Activated CD4-positive, alpha-beta T cell treated with anti-CD3 and anti-CD28 coated beads, Interleukin-2, amount 50 U/mL, for 4 hours (primary cell): ENCODE data around the gene RNF115.
"Not testable (repeated sequence)": the region's sequence is repeated elsewhere in the genome, so short reads cannot be mapped to it uniquely, and the experiment has no call there.

Experiments used
- DNase-seq, 2 experiments: peaks; one replicate each; pipeline ENCODE4 v3.0.0-alpha.2; 2020

RNF115 gene

DNA sequence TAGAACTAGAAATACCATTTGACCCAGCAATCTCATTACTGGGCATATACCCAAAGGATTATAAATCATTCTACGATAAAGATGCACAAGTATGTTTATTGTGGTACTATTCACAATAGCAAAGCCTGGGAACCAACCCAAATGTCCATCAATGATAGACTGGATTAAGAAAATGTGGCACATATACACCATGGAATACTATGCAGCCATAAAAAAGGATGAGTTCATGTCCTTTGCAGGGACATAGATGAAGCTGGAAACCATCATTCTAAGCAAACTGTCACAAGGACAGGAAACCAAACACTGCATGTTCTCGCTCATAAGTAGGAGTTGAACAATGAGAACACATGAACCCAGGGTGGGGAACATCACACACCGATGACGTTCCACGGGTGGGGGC is 97.7 kb downstream of the RNF115 start:
- DNase-seq: not testable (repeated sequence)

DNA sequence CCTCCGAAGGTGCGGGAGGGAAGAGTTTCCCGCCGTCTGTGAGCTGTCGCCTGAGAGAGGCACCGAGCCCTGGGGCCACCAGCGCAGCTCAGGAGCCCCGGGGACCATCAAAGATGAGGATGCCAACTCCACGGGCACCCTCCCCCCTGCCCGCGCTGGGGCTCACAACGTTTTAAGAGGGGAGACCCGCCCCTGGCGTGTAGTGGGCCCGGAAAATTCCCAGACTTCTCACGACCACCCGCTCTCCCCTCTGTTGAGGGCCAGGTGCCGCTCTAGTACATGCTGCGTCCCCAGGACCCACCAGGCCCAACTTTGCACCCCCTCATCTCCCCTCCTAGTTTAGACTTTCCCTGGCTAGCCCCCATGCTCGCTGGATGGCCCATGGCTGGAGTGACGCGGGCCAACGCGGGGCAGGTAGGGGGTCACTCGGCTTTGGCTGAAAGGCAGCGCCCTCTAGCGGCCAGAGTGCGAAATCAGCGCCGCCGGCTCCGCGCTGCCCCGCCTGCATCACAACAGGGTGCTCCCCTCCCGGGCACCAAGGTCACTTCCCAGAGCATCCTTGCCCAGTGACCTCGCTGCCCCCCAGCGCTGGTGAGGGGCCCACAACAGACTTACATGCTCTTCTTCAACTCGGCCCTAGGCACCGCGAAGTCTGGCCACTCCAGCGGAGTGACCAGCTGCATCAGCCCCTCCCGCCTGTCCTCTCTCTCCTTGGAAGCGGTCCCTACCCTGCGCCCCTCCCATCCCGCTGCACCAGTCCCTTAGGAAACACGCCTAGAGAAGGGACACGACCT is 102.8 kb downstream of the RNF115 start:
- DNase-seq: peak; percentile 49 to 51

DNA sequence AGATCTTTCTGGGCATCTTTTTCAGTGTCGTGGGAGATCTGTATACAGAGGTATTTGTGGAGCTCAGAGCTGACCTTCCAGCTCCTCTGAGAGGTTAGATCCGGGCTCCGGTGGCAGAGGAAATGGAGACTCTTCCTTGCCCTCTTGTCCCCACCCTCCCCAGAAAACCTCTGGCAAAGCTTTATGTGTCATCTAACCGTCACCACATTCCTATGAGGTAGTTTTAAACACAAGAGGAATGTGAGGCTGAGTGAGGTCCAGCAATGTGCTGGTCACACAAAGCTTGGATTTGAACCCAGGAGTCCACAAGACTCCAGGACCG is 103.4 kb downstream of the RNF115 start:
- no peak for DNase-seq

DNA sequence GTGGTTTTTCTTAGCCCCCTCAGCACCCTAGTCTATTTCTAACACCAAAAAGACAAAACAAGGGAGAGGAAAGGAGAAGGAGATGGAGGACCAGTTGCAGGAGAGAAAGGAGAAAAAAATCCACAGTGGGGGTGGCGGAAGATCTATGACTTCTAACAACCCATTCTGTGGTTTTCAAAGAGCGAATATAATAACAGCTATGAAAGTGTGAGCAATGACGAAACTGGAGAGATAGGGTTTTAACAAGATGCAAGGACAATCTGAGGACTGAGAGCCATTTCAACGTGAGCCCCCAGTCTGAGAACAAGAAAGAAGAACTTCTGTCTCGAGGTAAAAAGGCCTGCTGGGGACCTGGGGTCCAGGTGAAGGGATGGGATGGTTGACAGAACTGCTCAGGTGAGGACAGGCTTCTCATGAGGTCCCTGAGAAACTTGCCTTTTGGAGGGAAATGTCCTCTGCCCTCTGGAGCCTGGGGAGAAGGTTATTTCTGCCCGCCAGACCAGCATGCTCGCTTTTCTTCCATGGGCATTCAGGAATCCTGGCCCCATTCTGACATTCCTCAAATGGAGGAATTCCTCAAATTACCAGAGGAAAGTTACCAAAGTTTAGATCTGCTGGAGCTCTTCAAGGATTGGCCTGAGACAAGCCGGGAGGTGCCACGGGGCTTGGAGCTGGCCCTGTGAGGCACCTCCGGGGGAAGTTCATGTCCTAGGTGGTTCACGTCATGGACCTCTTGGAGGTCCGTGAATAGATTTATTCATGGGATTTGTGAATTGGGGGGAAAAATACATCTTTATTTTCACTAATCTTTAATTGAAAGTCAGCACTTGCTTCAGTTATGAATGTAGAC is 104.4 kb downstream of the RNF115 start, which contains the start of gene CD160:
Gene CD160, plus strand, starts transcription at position 270 of the 850 bp plus-strand sequence. CDS start 8,829 bp downstream, outside the sequence.
- no peak for DNase-seq

DNA sequence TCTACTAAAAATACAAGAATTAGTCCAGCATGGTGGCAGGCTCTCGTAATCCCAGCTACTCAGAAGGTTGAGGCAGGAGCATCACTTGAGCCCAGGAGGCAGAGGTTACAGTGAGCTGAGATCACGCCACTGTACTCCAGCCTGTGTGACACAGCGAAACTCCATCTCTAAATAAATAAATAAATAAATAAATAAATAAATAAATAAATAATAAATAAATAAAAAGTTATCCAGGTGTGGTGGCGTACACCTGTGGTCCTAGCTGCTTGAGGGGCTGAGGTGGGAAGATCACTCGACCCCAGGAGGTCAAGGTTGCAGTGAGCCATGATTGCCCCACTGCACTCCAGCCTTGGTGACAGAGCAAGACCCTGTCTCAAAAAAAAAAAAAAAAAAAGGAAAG is 105.4 kb downstream of the RNF115 start:
- not testable (repeated sequence) for DNase-seq

DNA sequence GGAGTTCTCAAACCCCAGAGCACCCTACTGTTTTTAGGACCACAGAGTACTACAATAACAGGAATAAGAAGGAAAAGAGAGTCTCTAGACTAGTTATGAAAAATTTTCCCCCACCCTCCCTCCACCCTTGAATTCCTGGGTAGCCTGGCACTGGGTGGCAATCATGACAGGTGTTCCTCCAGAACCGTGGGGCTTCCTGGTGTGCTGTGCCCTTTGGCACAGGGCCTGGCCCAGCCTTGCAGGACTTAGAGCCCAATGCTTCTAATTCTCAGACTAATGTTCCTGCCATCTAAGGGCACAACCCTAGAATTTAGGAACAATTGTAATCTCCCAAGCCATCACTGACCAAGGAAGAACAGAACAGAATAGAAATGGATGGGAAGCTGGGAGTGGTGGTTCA is 106.1 kb downstream of the RNF115 start:
- DNase-seq: no peak

DNA sequence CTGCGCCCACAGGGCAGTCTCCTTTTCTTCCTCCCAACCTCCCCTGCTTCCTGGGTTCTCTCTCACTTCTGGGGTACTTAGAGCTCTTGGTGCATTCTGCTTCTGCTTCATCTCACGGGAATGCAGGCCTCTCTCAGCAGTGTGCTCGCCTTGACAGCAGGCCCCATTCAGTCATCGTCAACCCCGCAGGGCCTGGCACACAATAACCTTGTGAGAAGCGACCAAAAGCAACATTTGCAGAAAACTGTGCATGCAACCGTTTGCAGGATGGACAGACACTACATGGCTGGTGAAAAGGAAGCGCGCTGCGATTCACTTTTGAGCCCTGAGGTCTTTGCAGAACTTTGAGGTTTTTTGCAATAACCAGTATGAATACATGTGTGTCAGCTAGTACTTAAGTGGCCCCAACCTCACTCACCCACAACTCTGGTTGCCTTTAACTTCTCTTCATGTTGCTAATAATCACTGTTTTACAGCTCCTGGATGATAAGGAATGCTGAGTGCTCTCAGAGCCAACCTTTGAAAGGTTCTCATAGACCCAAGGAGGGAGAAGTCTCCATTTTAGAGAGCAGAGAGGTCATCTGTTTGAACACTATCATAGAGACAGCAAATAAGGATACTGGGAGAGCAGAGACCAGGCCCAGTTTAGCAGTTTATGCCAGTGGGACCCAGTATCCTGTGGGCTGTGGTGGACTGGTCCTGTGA is 107.1 kb downstream of the RNF115 start:
- DNase-seq: no peak

DNA sequence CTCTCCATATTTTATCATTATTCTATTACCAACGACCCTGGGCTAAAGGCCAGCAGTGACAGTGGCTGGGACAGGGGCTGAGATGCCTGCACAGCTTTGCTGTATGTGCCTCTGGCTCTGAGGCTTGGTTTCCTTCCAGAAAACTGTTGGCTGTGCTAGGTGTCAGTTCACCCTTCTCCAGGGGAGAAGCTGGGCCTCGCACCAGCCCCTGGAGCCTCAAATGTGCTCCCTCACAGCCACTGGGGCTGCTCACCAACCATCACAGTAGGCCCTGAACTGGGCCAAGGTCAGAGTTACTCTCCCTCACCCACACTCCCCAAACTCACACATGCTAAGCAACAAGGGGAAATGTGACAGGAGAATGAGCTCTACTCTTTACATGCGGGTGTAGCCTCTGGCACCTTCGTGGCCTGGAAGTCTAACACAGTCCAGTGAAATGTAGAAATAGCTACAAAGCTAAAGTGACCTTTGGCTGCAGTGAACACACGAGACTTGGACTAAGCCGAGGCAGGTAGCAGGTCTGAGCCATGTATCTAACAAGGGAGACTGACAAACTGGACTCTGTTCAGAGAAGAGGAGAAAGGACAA is 109.3 kb downstream of the RNF115 start:
- DNase-seq: no peak

DNA sequence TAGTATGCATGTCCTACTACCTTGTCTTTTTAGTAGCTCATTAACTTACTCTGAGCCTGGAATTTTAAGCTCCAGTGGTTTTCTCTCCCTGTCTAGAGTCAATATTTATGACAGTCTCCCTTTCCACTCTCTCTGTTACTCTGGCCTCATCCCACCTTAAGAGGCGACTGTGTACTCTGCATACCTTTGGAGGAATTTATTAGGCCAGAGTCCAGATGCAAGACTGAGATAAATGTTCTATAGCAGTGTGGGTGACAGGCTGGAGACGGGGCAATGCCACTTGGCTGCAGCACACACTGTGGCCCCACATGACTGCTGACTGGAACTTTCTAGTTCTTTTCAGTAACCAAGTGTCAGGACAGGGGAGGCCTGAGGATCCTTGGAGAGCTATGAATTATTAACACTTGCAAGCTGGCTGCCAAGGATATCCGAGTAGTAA is 112.7 kb downstream of the RNF115 start:
- no peak for DNase-seq

DNA sequence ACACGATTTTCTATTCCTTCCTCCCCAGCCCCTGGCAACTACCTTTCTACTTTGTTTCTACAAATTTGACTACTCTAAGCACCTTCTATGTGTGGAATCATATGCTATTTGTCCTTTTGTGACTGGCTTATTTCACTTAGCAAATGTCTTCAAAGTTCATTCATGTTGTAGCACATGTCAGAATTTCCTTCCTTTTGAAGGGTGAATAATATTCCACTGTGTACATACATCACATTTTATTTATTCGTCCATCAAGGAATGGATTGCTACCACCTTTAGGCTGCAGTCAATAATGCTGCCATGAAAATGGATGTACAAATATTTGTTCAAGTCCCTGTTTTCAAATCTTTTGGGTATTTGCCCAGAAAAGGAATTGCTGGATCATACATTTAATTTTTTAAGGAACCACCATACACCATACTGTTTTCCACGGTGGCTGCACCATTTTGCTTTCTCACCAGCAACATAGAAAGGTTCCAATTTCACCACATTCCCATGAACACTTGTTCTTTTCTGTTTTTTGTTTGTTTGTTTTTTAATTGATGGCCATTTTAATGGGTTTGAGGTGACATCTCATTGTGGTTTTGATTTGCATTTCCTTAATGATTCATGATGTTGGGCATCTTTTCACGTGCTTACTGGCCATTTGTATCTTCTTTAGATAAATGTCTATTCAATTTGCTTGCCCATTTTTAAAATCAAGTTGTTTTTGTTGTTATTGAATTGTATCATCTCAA is 113.4 kb downstream of the RNF115 start:
- no peak for DNase-seq

DNA sequence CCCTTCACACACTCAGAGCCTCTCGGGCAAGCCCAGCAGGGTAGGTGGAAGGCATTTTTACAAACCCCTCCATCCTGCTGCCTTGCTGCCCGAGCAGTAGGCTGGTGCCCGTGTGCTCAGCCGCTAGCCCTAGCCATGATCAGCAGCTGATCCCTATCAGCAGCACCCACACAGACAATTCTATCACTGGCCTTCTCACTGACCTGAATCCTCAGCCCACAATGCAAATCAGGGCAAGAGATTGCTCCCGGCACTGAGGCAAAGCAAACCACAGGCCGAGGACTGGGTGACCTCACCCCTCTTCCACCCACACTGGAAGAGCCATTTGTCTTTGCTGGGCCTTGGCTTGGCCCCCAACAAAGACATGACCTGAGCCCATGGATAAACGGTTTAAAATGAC is 115.8 kb downstream of the RNF115 start:
- DNase-seq: no peak

DNA sequence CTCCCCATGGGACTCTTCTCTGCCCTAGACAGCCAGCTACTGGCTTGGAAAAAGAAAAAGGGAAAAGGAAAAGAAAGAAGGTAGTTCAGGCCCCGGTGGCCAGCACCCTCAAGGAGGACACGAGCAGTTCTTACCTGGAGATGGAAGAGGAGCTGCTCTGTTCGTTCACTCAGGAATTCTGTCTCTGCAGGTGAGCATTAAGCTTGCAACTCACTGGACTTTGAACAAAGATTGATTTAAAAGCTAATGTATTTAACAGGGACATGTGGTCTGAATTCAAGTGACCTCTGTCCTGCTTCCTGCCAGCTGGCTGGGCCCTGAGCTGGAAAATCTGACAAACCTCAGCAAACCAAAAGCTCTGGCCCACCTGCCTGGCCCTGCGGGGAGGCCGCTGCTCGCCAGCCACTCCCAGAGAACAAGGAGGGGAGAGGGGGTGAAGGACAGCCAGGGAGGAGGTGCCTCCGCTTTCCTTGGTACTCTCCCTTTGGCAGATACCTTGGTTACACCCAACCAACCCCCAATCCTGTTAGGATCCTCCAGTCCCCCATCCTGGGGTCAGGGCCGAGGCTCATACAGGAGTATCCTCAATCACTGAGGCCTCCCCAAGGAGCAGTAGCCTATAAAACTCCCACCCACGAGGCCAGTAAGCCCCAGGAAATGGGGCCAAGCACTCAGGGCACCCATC is 116.6 kb downstream of the RNF115 start, which contains the start of gene PDZK1:
Gene PDZK1, minus strand, starts transcription at position 186 of the 685 bp plus-strand sequence. CDS start 19,347 bp downstream, outside the sequence.
- no peak for DNase-seq

DNA sequence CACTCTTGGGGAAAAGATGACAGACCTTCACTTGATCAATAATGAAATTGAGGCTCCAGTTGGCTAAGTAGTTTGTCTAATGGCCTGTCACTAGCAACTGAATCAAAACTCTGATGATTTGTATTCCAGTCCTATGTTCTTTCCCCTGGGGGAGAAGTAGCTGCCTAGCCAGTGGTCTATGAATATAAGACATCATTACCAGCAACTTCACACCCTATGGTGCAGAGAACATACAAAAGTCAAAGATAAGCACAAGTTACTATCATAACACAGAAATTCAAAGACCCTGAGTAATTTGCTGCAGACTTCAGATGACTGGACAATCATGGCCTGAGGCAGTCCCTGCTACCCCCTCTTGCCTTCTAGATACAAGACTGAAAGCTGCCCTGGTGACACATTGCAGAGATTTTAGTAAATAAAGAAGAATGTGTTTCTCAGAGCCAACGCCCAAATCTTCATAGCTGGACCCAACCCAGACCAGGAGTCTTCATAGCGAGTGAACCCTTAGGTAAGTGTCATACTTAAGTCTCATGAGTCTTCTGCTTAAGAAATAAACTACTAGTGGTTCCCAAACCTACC is 117.7 kb downstream of the RNF115 start:
- DNase-seq: no peak

DNA sequence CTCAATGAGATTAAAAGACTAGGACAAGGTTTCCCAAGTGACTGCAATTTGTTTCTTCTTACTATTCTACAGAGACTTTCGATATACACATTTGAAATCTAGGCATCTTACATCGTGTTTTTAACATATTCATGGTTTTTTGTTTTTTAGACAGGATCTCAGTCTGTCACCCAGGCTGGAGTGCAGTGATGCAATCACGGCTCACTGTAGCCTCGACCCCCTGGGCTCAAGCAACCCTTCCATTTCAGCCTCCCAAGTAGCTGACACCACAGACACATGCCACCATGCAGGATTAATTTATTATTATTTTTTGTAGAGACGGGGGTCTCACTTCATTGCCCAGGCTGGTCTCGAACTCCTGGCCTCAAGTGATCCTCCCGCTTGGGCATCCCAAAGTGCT is 118.3 kb downstream of the RNF115 start:
- no peak for DNase-seq

DNA sequence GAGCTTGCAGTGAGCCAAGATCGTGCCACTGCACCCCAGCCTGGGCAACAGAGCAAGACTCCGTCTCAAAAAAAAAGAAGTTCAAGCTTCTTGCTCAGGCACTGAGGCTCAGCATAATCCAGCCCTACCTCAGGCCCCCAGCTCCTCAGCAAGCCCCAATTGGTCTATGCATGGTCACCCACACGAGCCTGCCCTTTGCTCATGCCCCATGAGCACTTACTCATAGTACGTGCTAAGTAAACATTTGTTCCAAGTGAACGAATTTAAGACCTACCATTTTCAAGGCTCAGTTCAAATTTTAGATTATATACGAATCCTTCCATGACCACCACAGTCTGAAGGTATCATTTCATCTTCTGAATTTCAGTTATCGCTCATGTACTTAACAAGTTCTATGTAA is 121.1 kb downstream of the RNF115 start:
- no peak for DNase-seq

DNA sequence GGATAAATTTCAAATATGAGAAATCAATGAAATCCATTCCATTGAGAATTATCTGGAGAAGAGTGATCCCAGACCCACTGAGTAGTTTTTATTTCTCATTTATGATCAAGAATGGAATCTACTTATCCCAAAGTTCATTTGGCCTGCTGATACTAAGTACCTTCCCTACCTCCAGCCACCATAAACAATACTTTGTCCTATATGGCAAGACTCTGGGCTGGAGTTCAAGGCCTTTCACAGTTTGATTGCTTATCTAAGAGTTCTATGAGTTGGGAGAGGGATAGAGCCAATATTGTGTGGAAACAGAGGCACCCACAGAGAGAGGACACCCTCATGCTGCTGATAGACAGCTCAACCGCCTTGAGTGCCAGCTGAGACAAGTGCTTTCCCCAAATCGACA is 121.8 kb downstream of the RNF115 start:
- DNase-seq: no peak

DNA sequence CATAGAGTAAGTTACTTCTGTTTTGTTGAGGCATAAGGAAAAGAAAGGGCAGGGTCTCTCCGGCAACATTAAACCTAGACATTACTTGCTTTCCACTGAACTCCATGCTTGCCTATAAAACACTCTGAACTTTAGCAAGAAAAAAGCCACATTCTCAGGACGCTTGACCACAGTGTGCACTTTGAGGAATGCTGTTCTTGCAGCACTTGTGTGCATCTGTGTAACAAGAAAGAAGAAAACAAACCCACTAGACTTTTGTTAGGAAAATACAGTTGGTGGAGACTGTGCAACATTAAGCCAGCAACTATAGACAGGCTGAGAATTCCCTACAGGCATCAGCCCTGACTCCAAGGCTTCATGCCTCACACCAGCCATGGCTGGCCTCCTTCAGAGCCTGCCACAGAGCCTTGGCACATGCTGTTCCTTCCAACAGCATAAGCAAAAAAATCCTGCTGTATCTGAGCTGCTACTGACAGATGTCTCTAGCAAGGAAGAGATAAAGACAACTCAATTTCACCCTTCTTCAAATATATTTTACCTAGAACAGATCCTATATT is 122.5 kb downstream of the RNF115 start:
- DNase-seq: no peak

DNA sequence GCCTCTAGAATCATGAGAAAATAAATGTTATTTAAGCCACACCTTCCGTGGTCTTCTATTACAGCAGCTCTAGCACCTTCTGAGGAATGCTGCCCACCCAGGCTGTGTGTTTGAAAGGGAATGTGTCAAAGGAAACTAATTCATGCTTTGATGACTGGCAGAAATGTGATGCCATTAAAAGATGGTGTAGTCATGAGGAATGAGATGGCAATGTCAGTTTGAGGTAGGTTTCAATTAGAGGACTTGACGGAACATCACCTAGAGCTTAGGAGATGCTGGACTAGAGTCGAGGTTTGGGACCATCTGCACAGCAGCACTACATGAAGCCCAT is 127.3 kb downstream of the RNF115 start:
- DNase-seq: no peak

DNA sequence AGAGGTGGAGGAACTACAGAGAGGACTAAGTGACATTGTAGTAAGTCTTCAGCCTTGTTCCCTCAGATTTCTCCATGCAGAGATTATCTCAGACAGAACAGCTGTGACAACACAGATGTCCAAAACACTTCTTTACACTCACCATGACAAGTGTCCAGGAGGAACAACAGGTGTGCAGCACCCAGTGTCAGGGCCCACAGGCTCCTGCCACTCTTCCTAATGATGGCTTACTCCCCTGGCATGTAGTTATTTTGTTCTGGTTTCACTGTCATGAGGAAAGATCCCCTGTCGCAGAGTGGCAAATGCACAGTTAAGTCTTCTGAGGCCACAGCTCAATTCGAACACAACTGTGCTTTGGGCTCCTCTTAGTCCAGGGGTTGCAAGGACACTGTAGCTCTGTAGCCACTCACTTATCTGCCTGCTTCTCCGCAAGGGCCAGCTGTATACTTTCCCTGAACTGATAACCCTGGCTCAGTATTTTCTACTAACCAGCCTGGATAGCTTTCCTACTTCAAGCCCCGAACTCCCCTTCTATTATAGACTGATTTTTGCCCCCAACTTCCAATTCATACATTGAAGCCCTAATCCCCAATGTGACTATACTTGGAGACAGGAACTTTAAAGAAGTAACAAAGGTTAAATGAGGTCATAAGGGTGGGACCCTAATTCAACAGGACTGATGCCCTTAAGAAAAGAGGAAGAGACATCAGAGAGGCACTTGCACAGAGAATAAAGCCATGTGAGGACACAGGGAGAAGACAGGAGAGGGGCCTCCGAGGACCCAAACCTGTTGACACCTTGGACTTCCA is 127.9 kb downstream of the RNF115 start:
- no peak for DNase-seq

DNA sequence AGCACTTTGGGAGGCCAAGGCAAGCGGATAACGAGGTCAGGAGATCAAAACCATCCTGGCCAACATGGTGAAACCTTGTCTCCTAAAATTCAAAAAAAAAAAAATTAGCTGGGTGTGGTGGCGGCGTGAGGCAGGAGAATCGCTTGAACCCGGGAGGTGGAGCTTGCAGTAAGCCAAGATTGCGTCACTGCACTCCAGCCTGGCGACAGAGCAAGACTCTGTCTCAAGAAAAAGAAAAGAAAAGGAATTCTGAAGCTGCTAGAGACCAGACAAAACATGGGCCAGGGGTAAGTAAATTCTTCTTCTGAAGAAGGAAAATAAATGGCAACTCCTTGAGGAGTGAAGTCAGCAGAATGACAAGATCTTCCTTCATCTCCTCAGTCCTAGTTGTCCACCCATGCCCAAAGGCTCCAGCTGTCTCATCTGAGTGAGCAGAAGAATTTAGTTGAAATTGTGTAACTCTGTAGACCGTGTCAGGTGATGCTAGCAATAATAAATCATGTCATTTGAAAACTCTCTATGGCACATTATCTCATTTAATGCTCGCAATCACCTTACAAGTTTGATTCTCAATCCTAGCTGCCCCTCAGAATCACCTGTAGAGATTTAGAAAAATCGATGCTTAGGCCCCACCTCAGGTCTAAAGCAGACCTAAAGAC is 131.0 kb downstream of the RNF115 start:
- DNase-seq: no peak
